ENCODE measurements around the gene PRICKLE2.

Gene PRICKLE2

DNA sequence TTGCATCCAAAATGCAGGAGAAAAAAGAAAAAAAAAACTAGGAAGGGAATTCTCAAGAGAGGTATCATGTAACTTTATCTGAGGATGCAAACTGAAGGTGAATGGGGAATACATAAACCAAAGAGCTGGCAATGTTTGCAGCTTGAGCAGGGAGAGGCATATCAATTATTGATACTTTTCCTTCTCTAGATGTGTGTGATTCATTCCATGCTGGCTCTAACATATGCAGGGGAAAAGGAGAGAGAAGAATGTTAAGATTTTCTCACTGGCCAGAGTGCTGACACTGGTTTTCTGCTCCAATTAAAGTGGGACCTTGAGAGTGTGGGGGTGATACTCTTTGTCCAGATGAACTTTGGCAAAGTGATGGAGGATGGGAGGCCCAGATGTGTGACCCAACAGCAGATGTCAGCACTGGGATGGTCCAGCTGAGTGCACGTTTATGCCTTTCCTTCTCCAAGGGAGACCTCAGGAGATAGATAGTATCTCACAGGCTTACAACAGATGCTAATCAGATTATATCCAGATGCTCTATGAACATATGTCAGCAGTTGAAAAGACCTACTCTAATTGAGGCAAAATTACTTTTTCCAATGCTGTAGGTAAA lies 152.0 kb downstream of the PRICKLE2 start:
- no peak for DNase-seq (ENCODE audit: low read depth)
- TF ChIP-seq CTCF (conservative IDR thresholded peaks at IDR 0.05; ENCODE audit: low read depth, low read length), result no peak
- no peak overlapping the region for H3K4me3 ChIP-seq (ENCODE audit: low read length)

GRCh38 chr3:64072126-64072525 lies 153.1 kb downstream of the PRICKLE2 start:
- no peak overlapping the region for H3K4me3 ChIP-seq (ENCODE audit: low read length)
- TF ChIP-seq CTCF (conservative IDR thresholded peaks at IDR 0.05; ENCODE audit: low read depth, low read length), result no peak
- DNase-seq (ENCODE audit: low read depth), result no peak

- no peak for DNase-seq (ENCODE audit: low read depth)
- TF ChIP-seq CTCF (conservative IDR thresholded peaks at IDR 0.05; ENCODE audit: low read depth, low read length), result no peak
- no peak overlapping the region for H3K4me3 ChIP-seq (ENCODE audit: low read length)
Observed at GRCh38 chr3:64070704-64071103, 154.6 kb downstream of the PRICKLE2 start.

GRCh38 chr3:64067506-64068346 lies 157.5 kb downstream of the PRICKLE2 start:
- no peak overlapping the region for H3K4me3 ChIP-seq (ENCODE audit: low read length)
- TF ChIP-seq CTCF (conservative IDR thresholded peaks at IDR 0.05; ENCODE audit: low read depth, low read length), result no peak
- no peak for DNase-seq (ENCODE audit: low read depth)

GRCh38 chr3:64064804-64065203 lies 160.5 kb downstream of the PRICKLE2 start:
- DNase-seq (ENCODE audit: low read depth), result no peak
- no peak overlapping the region for H3K4me3 ChIP-seq (ENCODE audit: low read length)
- TF ChIP-seq CTCF (conservative IDR thresholded peaks at IDR 0.05; ENCODE audit: low read depth, low read length), result no peak

- DNase-seq (ENCODE audit: low read depth), result no peak
- no peak for TF ChIP-seq CTCF (conservative IDR thresholded peaks at IDR 0.05; ENCODE audit: low read depth, low read length)
- H3K4me3 ChIP-seq (ENCODE audit: low read length), result no peak overlapping the region
Observed at GRCh38 chr3:64063983-64064438, 161.3 kb downstream of the PRICKLE2 start.
